ENCODE measurements around the gene PUM1.

DNA sequence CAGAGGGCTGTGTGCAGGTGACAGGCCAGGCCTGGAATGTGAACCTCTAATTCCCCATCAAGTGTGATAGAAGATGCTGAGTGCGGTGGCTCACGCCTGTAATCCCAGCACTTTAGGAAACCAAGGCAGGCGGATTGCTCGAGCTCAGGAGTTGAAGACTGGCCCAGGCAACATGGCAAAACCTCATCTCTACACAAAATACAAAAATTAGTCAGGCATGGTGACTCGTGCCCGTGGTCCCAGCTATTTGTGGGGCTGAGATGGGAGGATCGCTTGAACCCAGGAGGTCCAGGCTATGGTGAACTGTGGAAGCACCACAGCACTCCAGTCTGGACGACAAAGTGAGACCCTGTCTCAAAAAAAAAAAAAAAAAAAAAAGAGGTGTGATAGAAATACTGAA, 40.1 kb upstream of the PUM1 start:
- TF ChIP-seq POLR2A (IDR thresholded peaks at IDR 0.05) (no peak), POLR2AphosphoS5 (IDR thresholded peaks at IDR 0.05) (no peak)
- TF ChIP-seq, protein P1, sequence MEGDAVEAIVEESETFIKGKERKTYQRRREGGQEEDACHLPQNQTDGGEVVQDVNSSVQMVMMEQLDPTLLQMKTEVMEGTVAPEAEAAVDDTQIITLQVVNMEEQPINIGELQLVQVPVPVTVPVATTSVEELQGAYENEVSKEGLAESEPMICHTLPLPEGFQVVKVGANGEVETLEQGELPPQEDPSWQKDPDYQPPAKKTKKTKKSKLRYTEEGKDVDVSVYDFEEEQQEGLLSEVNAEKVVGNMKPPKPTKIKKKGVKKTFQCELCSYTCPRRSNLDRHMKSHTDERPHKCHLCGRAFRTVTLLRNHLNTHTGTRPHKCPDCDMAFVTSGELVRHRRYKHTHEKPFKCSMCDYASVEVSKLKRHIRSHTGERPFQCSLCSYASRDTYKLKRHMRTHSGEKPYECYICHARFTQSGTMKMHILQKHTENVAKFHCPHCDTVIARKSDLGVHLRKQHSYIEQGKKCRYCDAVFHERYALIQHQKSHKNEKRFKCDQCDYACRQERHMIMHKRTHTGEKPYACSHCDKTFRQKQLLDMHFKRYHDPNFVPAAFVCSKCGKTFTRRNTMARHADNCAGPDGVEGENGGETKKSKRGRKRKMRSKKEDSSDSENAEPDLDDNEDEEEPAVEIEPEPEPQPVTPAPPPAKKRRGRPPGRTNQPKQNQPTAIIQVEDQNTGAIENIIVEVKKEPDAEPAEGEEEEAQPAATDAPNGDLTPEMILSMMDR (IDR thresholded peaks at IDR 0.05), result no peak

Measured in prostate gland (tissue), 2 donors.